HepG2 (cell line): ENCODE results near the gene KRTAP12-3. TPM values are rescaled to one million over a fixed set of nuclear protein-coding genes. Genes with fewer than 3 reads are reported as not detected.

Experiments
- ATAC-seq: fragments of 200-7000 bp; cut with Tn5 transposase; 3 replicates; pipeline ENCODE4 v1.9.1; 2020; ENCODE audit warnings: mild to moderate bottlenecking, moderate library complexity
- BruUV-seq: library from RNA; stranded (reverse); fragments of 400-500 nt; replicated peaks from 2 replicates; lab custom pipeline; 2021; lab: Mats Ljungman, UMichigan
- CTCF ChIA-PET: fragments of 300-600 bp; formaldehyde crosslinking; extraction: SDS; loops from one replicate; lab custom pipeline; 2021; ENCODE audit warnings: low total read pairs, inconsistent platforms, low intra/inter-chr PET ratio; lab: Yijun Ruan, JAX
- POLR2A ChIA-PET: fragments of 350-600 bp; sonication (Branson Sonifier 250); formaldehyde crosslinking; loops from one replicate; lab custom pipeline; 2020; ENCODE audit warnings: antibody characterized with exemption, inconsistent platforms; lab: Yijun Ruan, JAX
- DNase-seq: peaks from one replicate; pipeline ENCODE4 v3.0.0-alpha.2; 2015; ENCODE audit warnings: low spot score
- FAIRE-seq: peaks from 3 replicates; lab custom pipeline; 2011; peaks lifted over from hg19 to GRCh38; lab: Jason Lieb, UNC
- H2AFZ ChIP-seq: one replicate; pipeline ENCODE4 v1.6.1; 2011; ENCODE audit warnings: low read length, inconsistent platforms
- H3K27ac ChIP-seq: fragments of 300-600 bp; 3 replicates; pipeline ENCODE4 v1.8.0; 2011; ENCODE audit warnings: mixed run types, mild to moderate bottlenecking, mixed read lengths, low read length, inconsistent platforms; ENCODE audit not compliant: insufficient read depth; ENCODE audit errors: extremely low read length
- H3K27me3 ChIP-seq, 2 experiments: fragments of 200-600 bp in 1 of 2; 2 replicates in 1 of 2; 3 replicates in 1 of 2; pipeline versions ENCODE4 v1.6.0 to v1.8.0; 2011; ENCODE audit warnings: low read length in 2 of 2, mild to moderate bottlenecking in 2 of 2, moderate library complexity in 2 of 2, inconsistent platforms in 1 of 2; ENCODE audit not compliant: insufficient read depth in 2 of 2, control insufficient read depth in 1 of 2
- H3K36me3 ChIP-seq, 2 experiments: fragments of 200-600 bp in 1 of 2; replicated peaks in 1 of 2; 2 replicates in 1 of 2; 3 replicates in 1 of 2; pipeline versions ENCODE4 v1.5.1 to v1.8.0; 2011; ENCODE audit warnings: low read length in 2 of 2, inconsistent platforms in 1 of 2; ENCODE audit not compliant: insufficient read depth in 2 of 2, control insufficient read depth in 1 of 2
- H3K4me1 ChIP-seq: 2 replicates; pipeline ENCODE4 v1.5.1; 2012; ENCODE audit warnings: low read length, inconsistent platforms; ENCODE audit not compliant: insufficient read depth
- H3K4me2 ChIP-seq: 2 replicates; pipeline ENCODE4 v1.6.0; 2011; ENCODE audit warnings: low read depth, low read length, inconsistent platforms
- H3K4me3 ChIP-seq, 3 experiments: fragments of 200-600 bp in 1 of 3; sonication (generic), shearing (Covaris generic) in 1 of 3; replicated peaks in 1 of 3; 2 replicates each; pipeline ENCODE4 v1.5.1; 2011 to 2016; ENCODE audit warnings: low read length in 3 of 3, inconsistent platforms in 2 of 3, low read depth in 2 of 3, mild to moderate bottlenecking in 2 of 3, control low read depth in 1 of 3, mixed read lengths in 1 of 3; ENCODE audit not compliant: insufficient read depth in 1 of 3
- H3K79me2 ChIP-seq: one replicate; pipeline ENCODE4 v1.6.1; 2011; ENCODE audit warnings: low read length, inconsistent platforms; ENCODE audit not compliant: insufficient read depth
- H3K9ac ChIP-seq: 2 replicates; pipeline ENCODE4 v1.6.0; 2011; ENCODE audit warnings: mild to moderate bottlenecking, low read depth, low read length, inconsistent platforms; ENCODE audit not compliant: insufficient read depth
- H3K9me3 ChIP-seq: 2 replicates; pipeline ENCODE4 v1.5.1; 2012; ENCODE audit warnings: mild to moderate bottlenecking, low read length
- H4K20me1 ChIP-seq: 2 replicates; pipeline ENCODE4 v1.6.0; 2011; ENCODE audit warnings: inconsistent platforms, mild to moderate bottlenecking, low read length, moderate library complexity; ENCODE audit not compliant: insufficient read depth
- AKNA ChIP-seq: sonication (generic); formaldehyde crosslinking; IDR thresholded peaks from 2 replicates; pipeline ENCODE4 v1.4.0; 2020; ENCODE audit warnings: missing genetic modification reagents, borderline replicate concordance
- FOXA1 ChIP-seq, 2 experiments: fragments of 450-650 bp in 1 of 2; sonication (generic) in 1 of 2; formaldehyde crosslinking in 1 of 2; IDR thresholded peaks; 2 replicates each; pipeline versions ENCODE4 v1.4.0 to v1.6.1; 2016 to 2020; ENCODE audit warnings: missing genetic modification reagents in 1 of 2
- GFI1 ChIP-seq: sonication (generic); formaldehyde crosslinking; IDR thresholded peaks from 2 replicates; pipeline ENCODE4 v1.5.0; 2020; ENCODE audit warnings: missing genetic modification reagents, mild to moderate bottlenecking, borderline replicate concordance
- IRF1 ChIP-seq: sonication (generic); formaldehyde crosslinking; IDR thresholded peaks from 2 replicates; pipeline ENCODE4 v1.4.0; 2020; ENCODE audit warnings: low read depth, mild to moderate bottlenecking, missing genetic modification reagents
- PRPF4 ChIP-seq: fragments of 200-400 bp; formaldehyde crosslinking; IDR thresholded peaks from 2 replicates; pipeline ENCODE4 v1.6.1; 2016; ENCODE audit warnings: low read length, low read depth; ENCODE audit not compliant: poor library complexity, severe bottlenecking
- SP4 ChIP-seq: sonication (generic); formaldehyde crosslinking; IDR thresholded peaks from 2 replicates; pipeline ENCODE4 v1.8.1; 2023; ENCODE audit warnings: mild to moderate bottlenecking, missing genetic modification reagents
- SRSF9 ChIP-seq: fragments of 200-400 bp; formaldehyde crosslinking; IDR thresholded peaks from 2 replicates; pipeline ENCODE4 v1.6.1; 2018; ENCODE audit warnings: borderline replicate concordance, mild to moderate bottlenecking, low read depth, low read length; ENCODE audit not compliant: insufficient read depth, poor library complexity, severe bottlenecking
- THAP11 ChIP-seq: IDR thresholded peaks from 2 replicates; pipeline ENCODE4 v1.6.1; 2016; ENCODE audit warnings: missing biosample characterization, missing genetic modification reagents
- ZBTB37 ChIP-seq: sonication (generic); formaldehyde crosslinking; IDR thresholded peaks from 2 replicates; pipeline ENCODE4 v1.4.0; 2020; ENCODE audit warnings: mild to moderate bottlenecking, missing genetic modification reagents
- ZNF160 ChIP-seq: sonication (generic); formaldehyde crosslinking; IDR thresholded peaks from 2 replicates; pipeline ENCODE4 v1.8.0; 2022; ENCODE audit warnings: mild to moderate bottlenecking, inconsistent platforms, missing genetic modification reagents
- ZNF597 ChIP-seq: sonication (generic); formaldehyde crosslinking; IDR thresholded peaks from 2 replicates; pipeline ENCODE4 v1.5.0; 2020; ENCODE audit warnings: missing genetic modification reagents
- ZNF878 ChIP-seq: sonication (generic); formaldehyde crosslinking; IDR thresholded peaks from 2 replicates; pipeline ENCODE4 v1.8.1; 2023; ENCODE audit warnings: mild to moderate bottlenecking, missing genetic modification reagents, moderate library complexity
- WGBS: methylation state at CpG from one replicate; pipeline ENCODE4 v1.1.6; 2017; ENCODE audit warnings: low lambda C conversion rate; 5-methylcytosine and 5-hydroxymethylcytosine counted together
- in situ Hi-C: cut with HindIII; loops from 2 replicates; pipeline ENCODE4 v1.10.0; 2017; ENCODE audit warnings: low pct_unique_long_range_greater_than_20kb; ENCODE audit not compliant: extremely low pct_ligation_motif_present
- intact Hi-C: fragments of 100-400 bp; cut with micrococcal nuclease; formaldehyde crosslinking; loops from one replicate; pipeline ENCODE4 v1.10.0; 2022; ENCODE audit not compliant: unreplicated experiment
- polyA plus RNA-seq, 8 experiments: library from polyadenylated mRNA; depleted of rRNA in 3 of 8; stranded (reverse) in 7 of 8; unstranded in 1 of 8; fragments of >200 nt; fragmentation: Illumina TruSeq in 4 of 8; extraction: Trizol in 4 of 8; gene quantifications; 2 replicates each; pipeline versions ENCODE4 v1.2.1 to v1.2.3, GENCODE V29; 2011 to 2016; ENCODE audit warnings: low read depth in 4 of 8, missing spikeins in 1 of 8, mixed read lengths in 1 of 8; ENCODE audit not compliant: insufficient read depth in 1 of 8
- total RNA-seq, 5 experiments: library from RNA; depleted of rRNA; stranded (reverse); fragments of >200 nt; fragmentation: Illumina TruSeq; extraction: Trizol; gene quantifications; 2 replicates each; pipeline ENCODE4 v1.2.3, GENCODE V29; 2016; ENCODE audit warnings: low read depth in 1 of 5

The KRTAP12-3 gene
- total and polyA plus RNA-seq, 2 of the 13 experiments (the other 11 are each of a cell fraction or from before 2014, with no cell fraction given) = not detected

- no peak for TF ChIP-seq PRPF4
- TF ChIP-seq FOXA1 (IDR thresholded peaks at IDR 0.05) = no peak
- TF ChIP-seq FOXA1 (CRISPR knock-in tag; IDR thresholded peaks at IDR 0.05) = no peak
- no peak for TF ChIP-seq AKNA (CRISPR knock-in tag)
- no peak for TF ChIP-seq ZNF160 (CRISPR knock-in tag)
- no peak for TF ChIP-seq GFI1 (CRISPR knock-in tag)
- TF ChIP-seq SP4 (CRISPR knock-in tag) = no peak
- no peak for TF ChIP-seq THAP11 (CRISPR knock-in tag)
These were observed 864 bp upstream of the KRTAP12-3 start (continued) for GRCh38 chr21:44656868-44657267.

GRCh38 chr21:44658541-44658910 lies 794 bp downstream of the KRTAP12-3 start:
- Histone ChIP-seq H3K4me3 (no peak overlapping the region), H3K9me3 (peaks cover 4% of the 10 kb centered on the region; the same call in 1 of the 2 replicates), H3K27me3 (peaks cover 3 to 9% of the 10 kb centered on the region in 2 experiments; a peak in 2 of 5 replicates), H3K27ac (no peak overlapping the region), H4K20me1 (no peaks in the 10 kb centered on the region), H3K79me2 (no peaks in the 10 kb centered on the region), H3K4me1 (peaks cover 9% of the 10 kb centered on the region; the same call in 1 of the 2 replicates), H3K4me2 (no peak overlapping the region), H3K9ac (no peak overlapping the region), H2AFZ (no peak overlapping the region), H3K36me3 (no peaks in the 10 kb centered on the region)
- DNase-seq (no peak), ATAC-seq (no peak), FAIRE-seq (no peak)
- no TSS peak for BruUV-seq
- intact Hi-C loops (no loop called here), in situ Hi-C loops (no loop called here)
- POLR2A ChIA-PET = no interaction called here
- WGBS = 39% methylated on average over 5 of the region's 5 CpGs
- CTCF ChIA-PET = no interaction called here
- TF ChIP-seq ZNF597 (CRISPR knock-in tag) = no peak
- no peak for TF ChIP-seq IRF1
- no peak for TF ChIP-seq SRSF9
- TF ChIP-seq ZNF878 (CRISPR knock-in tag) = no peak
- no peak for TF ChIP-seq ZBTB37 (CRISPR knock-in tag)
